IMR-90 (cell line): ENCODE data around the gene MACF1. TPM values are rescaled to one million over a fixed set of nuclear protein-coding genes. Genes with fewer than 3 reads are reported as not detected.

Experiments
- ATAC-seq: fragments of 200-7000 bp; cut with Tn5 transposase; 2 replicates; pipeline ENCODE4 v1.9.1; 2020; ENCODE audit warnings: low read depth, mild to moderate bottlenecking, moderate library complexity
- BruUV-seq: library from RNA; stranded (reverse); fragments of 400-500 nt; replicated peaks from 2 replicates; lab custom pipeline; 2021; lab: Mats Ljungman, UMichigan
- CTCF ChIA-PET: fragments of 300-600 bp; formaldehyde crosslinking; extraction: SDS; loops from one replicate; lab custom pipeline; 2021; ENCODE audit warnings: antibody characterized with exemption; lab: Yijun Ruan, JAX
- POLR2A ChIA-PET: fragments of 300-600 bp; sonication (Branson Sonifier 250); formaldehyde crosslinking; loops from one replicate; lab custom pipeline; 2022; ENCODE audit warnings: antibody characterized with exemption; ENCODE audit not compliant: unreplicated experiment; lab: Charles Lee
- DNase-seq: peaks from one replicate; pipeline ENCODE4 v3.0.0; 2013
- H2AFZ ChIP-seq: replicated peaks from 2 replicates; pipeline ENCODE3; 2013; ENCODE audit warnings: low read length, mild to moderate bottlenecking; ENCODE audit not compliant: poor library complexity
- H2AK5ac ChIP-seq: 2 replicates; pipeline ENCODE4 v1.6.1; 2013; ENCODE audit warnings: low read depth, low read length, inconsistent platforms
- H2AK9ac ChIP-seq: replicated peaks from 2 replicates; pipeline ENCODE3; 2013; ENCODE audit warnings: mild to moderate bottlenecking, low read depth, low read length, moderate library complexity; ENCODE audit not compliant: poor library complexity
- H2BK120ac ChIP-seq: 2 replicates; pipeline ENCODE4 v1.6.1; 2013; ENCODE audit warnings: low read depth, low read length, inconsistent platforms
- H2BK15ac ChIP-seq: 3 replicates; pipeline ENCODE4 v1.6.1; 2013; ENCODE audit warnings: low read depth, low read length, inconsistent platforms
- H2BK20ac ChIP-seq: 2 replicates; pipeline ENCODE4 v1.6.1; 2013; ENCODE audit warnings: low read depth, mild to moderate bottlenecking, inconsistent platforms, low read length, moderate library complexity
- H2BK5ac ChIP-seq: 2 replicates; pipeline ENCODE4 v1.6.1; 2013; ENCODE audit warnings: mild to moderate bottlenecking, low read depth, low read length, inconsistent platforms; ENCODE audit not compliant: poor library complexity, severe bottlenecking
- H3K14ac ChIP-seq: replicated peaks from 2 replicates; pipeline ENCODE4 v1.6.1; 2013; ENCODE audit warnings: low read depth, low read length, inconsistent platforms
- H3K18ac ChIP-seq: 2 replicates; pipeline ENCODE4 v1.6.1; 2013; ENCODE audit warnings: low read depth, low read length, control low read depth
- H3K23ac ChIP-seq: 2 replicates; pipeline ENCODE4 v1.6.1; 2013; ENCODE audit warnings: low read depth, low read length, inconsistent platforms
- H3K27ac ChIP-seq: 2 replicates; pipeline ENCODE4 v1.5.1; 2013; ENCODE audit warnings: mild to moderate bottlenecking, control low read depth, low read length; ENCODE audit not compliant: insufficient read depth
- H3K27me3 ChIP-seq: 2 replicates; pipeline ENCODE4 v1.6.1; 2013; ENCODE audit warnings: low read length; ENCODE audit not compliant: control insufficient read depth, insufficient read depth
- H3K36me3 ChIP-seq: 2 replicates; pipeline ENCODE4 v1.6.1; 2013; ENCODE audit warnings: low read length, mixed read lengths; ENCODE audit not compliant: control insufficient read depth, insufficient read depth
- H3K4ac ChIP-seq: 2 replicates; pipeline ENCODE4 v1.6.1; 2013; ENCODE audit warnings: low read depth, low read length, inconsistent platforms
- H3K4me1 ChIP-seq: 2 replicates; pipeline ENCODE4 v1.6.1; 2013; ENCODE audit warnings: low read length, mixed read lengths; ENCODE audit not compliant: control insufficient read depth, insufficient read depth
- H3K4me2 ChIP-seq: 2 replicates; pipeline ENCODE4 v1.6.1; 2013; ENCODE audit warnings: low read depth, mild to moderate bottlenecking, control low read depth, low read length, moderate library complexity
- H3K4me3 ChIP-seq: 2 replicates; pipeline ENCODE4 v1.5.1; 2013; ENCODE audit warnings: low read depth, mild to moderate bottlenecking, control low read depth, low read length, moderate library complexity; ENCODE audit not compliant: insufficient read depth
- H3K56ac ChIP-seq: 2 replicates; pipeline ENCODE4 v1.6.1; 2013; ENCODE audit warnings: low read length, inconsistent platforms; ENCODE audit not compliant: insufficient read depth; ENCODE audit errors: extremely low read depth
- H3K79me1 ChIP-seq, 2 experiments: 2 replicates each; pipeline ENCODE4 v1.6.1; 2013; ENCODE audit warnings: low read length in 2 of 2, inconsistent platforms in 1 of 2, low read depth in 1 of 2
- H3K9ac ChIP-seq: 2 replicates; pipeline ENCODE4 v1.6.1; 2013; ENCODE audit warnings: low read depth, low read length, control low read depth
- H3K9me1 ChIP-seq: 2 replicates; pipeline ENCODE4 v1.6.1; 2013; ENCODE audit warnings: low read length, inconsistent platforms; ENCODE audit not compliant: insufficient read depth
- H3K9me3 ChIP-seq: 2 replicates; pipeline ENCODE4 v1.6.1; 2013; ENCODE audit warnings: low read length; ENCODE audit not compliant: control insufficient read depth, insufficient read depth
- H4K20me1 ChIP-seq: 2 replicates; pipeline ENCODE4 v1.6.1; 2013; ENCODE audit warnings: low read length, inconsistent platforms; ENCODE audit not compliant: insufficient read depth
- H4K5ac ChIP-seq: 2 replicates; pipeline ENCODE4 v1.6.1; 2013; ENCODE audit warnings: mild to moderate bottlenecking, low read depth, low read length, control low read depth
- H4K8ac ChIP-seq, 2 experiments: 2 replicates each; pipeline ENCODE4 v1.6.1; 2013; ENCODE audit warnings: low read depth in 2 of 2, low read length in 2 of 2, control low read depth in 1 of 2, inconsistent platforms in 1 of 2
- H4K91ac ChIP-seq: 2 replicates; pipeline ENCODE4 v1.6.1; 2013; ENCODE audit warnings: low read depth, low read length, inconsistent platforms; ENCODE audit not compliant: insufficient read depth
- BHLHE40 ChIP-seq: fragments of 150-350 bp; IDR thresholded peaks from 2 replicates; pipeline ENCODE4 v1.6.1; 2016; ENCODE audit warnings: mild to moderate bottlenecking, low read depth, low read length
- CEBPB ChIP-seq: IDR thresholded peaks from 2 replicates; pipeline ENCODE4 v1.6.1; 2012; ENCODE audit warnings: low read depth, low read length, improper control_type of control experiment
- CHD1 ChIP-seq: IDR thresholded peaks from 2 replicates; pipeline ENCODE4 v1.6.1; 2012; ENCODE audit warnings: low read depth, low read length, improper control_type of control experiment
- FOS ChIP-seq: fragments of 150-350 bp; IDR thresholded peaks from 2 replicates; pipeline ENCODE4 v1.6.1; 2016; ENCODE audit warnings: low read depth, low read length
- MAFK ChIP-seq: IDR thresholded peaks from 2 replicates; pipeline ENCODE4 v1.6.1; 2012; ENCODE audit warnings: low read depth, low read length, improper control_type of control experiment
- NFE2L2 ChIP-seq: fragments of 150-350 bp; IDR thresholded peaks from 2 replicates; pipeline ENCODE4 v1.6.1; 2016; ENCODE audit warnings: low read depth, mild to moderate bottlenecking, low read length
- POLR2A ChIP-seq: IDR thresholded peaks from 2 replicates; pipeline ENCODE4 v1.6.1; 2012; ENCODE audit warnings: mild to moderate bottlenecking, low read depth, low read length
- RAD21 ChIP-seq: IDR thresholded peaks from 2 replicates; pipeline ENCODE4 v1.6.1; 2012; ENCODE audit warnings: low read length, improper control_type of control experiment
- RFX5 ChIP-seq: IDR thresholded peaks from 2 replicates; pipeline ENCODE4 v1.8.0; 2012; ENCODE audit warnings: low read depth, mild to moderate bottlenecking, low read length, moderate library complexity
- SMC3 ChIP-seq: fragments of 150-350 bp; IDR thresholded peaks from 2 replicates; pipeline ENCODE4 v1.6.1; 2016; ENCODE audit warnings: low read depth, mild to moderate bottlenecking, antibody characterized with exemption, low read length, moderate library complexity
- WGBS, 2 experiments: methylation state at CpG; one replicate each; pipeline versions ENCODE4 v1.1.5 to v1.1.7; 2013; ENCODE audit warnings: missing lambda C conversion rate in 2 of 2; ENCODE audit not compliant: insufficient read length in 1 of 2; ENCODE audit errors: extremely low coverage in 2 of 2; 5-methylcytosine and 5-hydroxymethylcytosine counted together
- dilution Hi-C: fragments of 300-500 bp; cut with HindIII; formaldehyde crosslinking; loops from one replicate; pipeline ENCODE4 v1.14.3; 2018; ENCODE audit warnings: low sequenced_read_pairs; ENCODE audit not compliant: unreplicated experiment
- in situ Hi-C: fragments of 300-500 bp; cut with MboI; formaldehyde crosslinking; loops from 3 replicates; pipeline ENCODE4 v1.14.3; 2019; ENCODE audit warnings: low sequenced_read_pairs, inconsistent platforms, mixed read lengths
- intact Hi-C: fragments of 100-400 bp; cut with micrococcal nuclease; formaldehyde crosslinking; loops from 2 replicates; pipeline ENCODE4 v1.10.0; 2022
- polyA plus RNA-seq, 3 experiments: library from polyadenylated mRNA; depleted of rRNA; stranded (reverse); fragments of >200 nt; gene quantifications; 2 replicates each; pipeline ENCODE4 v1.2.3, GENCODE V29; 2012; ENCODE audit warnings: low replicate concordance in 1 of 3
- total RNA-seq: library from RNA; depleted of rRNA; stranded (reverse); fragments of >200 nt; gene quantifications from 2 replicates; pipeline ENCODE4 v1.2.3, GENCODE V29; 2012
- TF ChIP-seq, protein P1 (sequence below): conservative IDR thresholded peaks from 2 replicates; pipeline ENCODE4 v1.5.1; 2012; ENCODE audit warnings: mild to moderate bottlenecking, low read depth, low read length, improper control_type of control experiment
- TF ChIP-seq, protein P2 (sequence below): fragments of 150-350 bp; IDR thresholded peaks from 2 replicates; pipeline ENCODE4 v1.6.1; 2016; ENCODE audit warnings: low read depth, mild to moderate bottlenecking, low read length, moderate library complexity, borderline replicate concordance

Gene MACF1
- total and polyA plus RNA-seq, 2 of the 4 experiments (the other 2 are of a cell fraction): 67.6 to 369 TPM

DNA sequence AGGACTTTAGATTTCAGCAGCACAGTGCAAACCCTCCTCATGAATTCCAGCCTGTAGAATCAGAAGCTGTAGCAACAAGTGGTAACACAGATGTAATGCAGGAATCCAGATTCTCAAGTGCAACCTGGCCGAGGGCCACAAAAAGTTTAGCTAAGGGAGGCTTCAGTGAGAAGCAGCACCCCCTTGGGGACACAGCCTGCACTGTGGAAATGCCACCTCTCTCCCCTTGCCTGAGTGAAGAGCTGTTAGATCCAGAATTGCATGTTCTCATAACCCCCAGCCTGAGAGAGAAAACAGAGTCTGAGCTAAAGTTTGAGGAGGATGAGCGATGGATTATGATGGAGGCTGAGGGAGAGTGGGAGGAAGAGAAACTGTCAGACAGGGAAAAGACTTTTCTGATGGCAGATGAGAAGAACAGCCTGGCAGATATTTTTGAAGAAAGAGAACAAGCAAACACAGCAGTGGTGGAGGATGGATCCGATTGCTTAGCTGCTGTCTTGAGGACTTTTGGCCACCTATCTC is 206.5 kb downstream of the MACF1 start (continued):
- peak; percentile 78 for TF ChIP-seq CEBPB
- no peak for TF ChIP-seq CHD1

DNA sequence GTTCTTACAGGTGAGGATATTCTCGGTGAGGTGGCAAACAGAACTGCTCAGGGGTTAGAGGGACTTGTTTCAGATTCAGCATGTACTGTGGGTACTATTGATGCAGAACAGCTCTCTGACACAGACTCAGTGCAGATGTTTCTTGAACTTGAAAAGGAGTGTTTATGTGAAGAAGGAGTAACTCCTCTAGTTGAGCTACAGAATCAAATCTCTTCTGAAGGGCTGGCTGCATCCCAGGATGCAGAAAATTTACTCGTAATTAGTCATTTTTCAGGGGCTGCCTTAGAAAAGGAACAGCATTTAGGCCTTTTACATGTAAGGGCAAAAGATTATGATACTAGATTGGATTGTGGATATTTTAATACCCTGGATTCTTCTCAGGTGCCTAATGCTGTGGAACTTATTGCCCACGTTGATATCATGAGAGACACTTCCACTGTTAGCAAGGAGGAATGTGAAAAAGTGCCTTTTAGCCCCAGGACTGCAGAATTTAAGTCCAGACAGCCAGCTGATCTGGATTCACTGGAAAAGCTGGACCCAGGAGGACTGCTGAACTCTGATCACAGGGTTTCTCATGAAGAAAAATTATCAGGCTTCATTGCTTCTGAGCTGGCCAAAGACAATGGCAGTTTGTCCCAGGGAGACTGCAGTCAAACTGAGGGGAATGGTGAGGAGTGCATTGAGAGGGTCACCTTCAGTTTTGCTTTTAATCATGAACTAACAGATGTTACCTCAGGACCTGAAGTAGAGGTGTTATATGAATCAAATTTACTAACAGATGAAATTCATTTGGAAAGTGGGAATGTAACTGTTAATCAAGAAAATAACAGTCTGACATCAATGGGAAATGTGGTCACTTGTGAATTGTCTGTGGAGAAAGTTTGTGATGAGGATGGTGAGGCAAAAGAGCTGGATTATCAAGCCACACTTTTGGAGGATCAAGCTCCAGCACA is 207.3 kb downstream of the MACF1 start:
- Histone ChIP-seq H3K4ac (peak overlapping the region; percentile 70), H3K4me2 (peak overlapping the region; percentile 89), H4K91ac (no peak overlapping the region), H4K20me1 (peaks cover 66% of the 10 kb centered on the region), H2AFZ (no peak overlapping the region), H2BK15ac (no peak overlapping the region), H4K5ac (no peak overlapping the region), H3K36me3 (peaks cover 19% of the 10 kb centered on the region), H3K9me3 (no peaks in the 10 kb centered on the region), H3K23ac (peak overlapping the region; percentile 71; the same call in 1 of the 2 replicates), H2AK5ac (peak overlapping the region; percentile 51; the same call in 1 of the 2 replicates), H2BK5ac (peak overlapping the region; percentile 60), H3K18ac (no peak overlapping the region), H4K8ac (no peak overlapping the region), H2BK20ac (no peak overlapping the region), H2AK9ac (peak overlapping the region; percentile 51), H3K4me1 (peaks cover 38% of the 10 kb centered on the region), H3K27me3 (no peaks in the 10 kb centered on the region), H3K9me1 (peaks cover 3% of the 10 kb centered on the region; the same call in 1 of the 2 replicates), H3K79me1 (peaks cover 20 to 76% of the 10 kb centered on the region in 2 experiments; a peak in 3 of 4 replicates), H3K27ac (peak overlapping the region; percentile 50), H2BK120ac (no peak overlapping the region), H3K4me3 (peak overlapping the region; percentile 32), H3K56ac (no peak overlapping the region), H3K9ac (peak overlapping the region; percentile 35; the same call in 1 of the 2 replicates), H3K14ac (peak overlapping the region; percentile 76)
- DNase-seq: peak; percentile 71
- TSS peak; percentile 21 for BruUV-seq
- WGBS, 2 experiments: no CpG with 5 or more reads among the region's 3 CpGs
- in situ Hi-C loops: no loop called here
- TF ChIP-seq NFE2L2 (no peak), RFX5 (no peak), CHD1 (no peak), RAD21 (no peak), SMC3 (no peak), MAFK (no peak), FOS (no peak), BHLHE40 (no peak), POLR2A (no peak)
- TF ChIP-seq, protein P1, sequence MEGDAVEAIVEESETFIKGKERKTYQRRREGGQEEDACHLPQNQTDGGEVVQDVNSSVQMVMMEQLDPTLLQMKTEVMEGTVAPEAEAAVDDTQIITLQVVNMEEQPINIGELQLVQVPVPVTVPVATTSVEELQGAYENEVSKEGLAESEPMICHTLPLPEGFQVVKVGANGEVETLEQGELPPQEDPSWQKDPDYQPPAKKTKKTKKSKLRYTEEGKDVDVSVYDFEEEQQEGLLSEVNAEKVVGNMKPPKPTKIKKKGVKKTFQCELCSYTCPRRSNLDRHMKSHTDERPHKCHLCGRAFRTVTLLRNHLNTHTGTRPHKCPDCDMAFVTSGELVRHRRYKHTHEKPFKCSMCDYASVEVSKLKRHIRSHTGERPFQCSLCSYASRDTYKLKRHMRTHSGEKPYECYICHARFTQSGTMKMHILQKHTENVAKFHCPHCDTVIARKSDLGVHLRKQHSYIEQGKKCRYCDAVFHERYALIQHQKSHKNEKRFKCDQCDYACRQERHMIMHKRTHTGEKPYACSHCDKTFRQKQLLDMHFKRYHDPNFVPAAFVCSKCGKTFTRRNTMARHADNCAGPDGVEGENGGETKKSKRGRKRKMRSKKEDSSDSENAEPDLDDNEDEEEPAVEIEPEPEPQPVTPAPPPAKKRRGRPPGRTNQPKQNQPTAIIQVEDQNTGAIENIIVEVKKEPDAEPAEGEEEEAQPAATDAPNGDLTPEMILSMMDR: no peak
- TF ChIP-seq, protein P2, sequence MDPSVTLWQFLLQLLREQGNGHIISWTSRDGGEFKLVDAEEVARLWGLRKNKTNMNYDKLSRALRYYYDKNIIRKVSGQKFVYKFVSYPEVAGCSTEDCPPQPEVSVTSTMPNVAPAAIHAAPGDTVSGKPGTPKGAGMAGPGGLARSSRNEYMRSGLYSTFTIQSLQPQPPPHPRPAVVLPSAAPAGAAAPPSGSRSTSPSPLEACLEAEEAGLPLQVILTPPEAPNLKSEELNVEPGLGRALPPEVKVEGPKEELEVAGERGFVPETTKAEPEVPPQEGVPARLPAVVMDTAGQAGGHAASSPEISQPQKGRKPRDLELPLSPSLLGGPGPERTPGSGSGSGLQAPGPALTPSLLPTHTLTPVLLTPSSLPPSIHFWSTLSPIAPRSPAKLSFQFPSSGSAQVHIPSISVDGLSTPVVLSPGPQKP: no peak
- CTCF ChIA-PET: interaction anchor here (0.5 to 4.3 kb wide), 26 partner anchors 8 to 313 kb away, joined by 3 to 32 read pairs (median 5); partner anchors contain the start of gene MACF1
- POLR2A ChIA-PET: interaction anchor here (0.5 to 1.2 kb wide), 2 partner anchors 13 to 304 kb away, joined by 3 to 4 read pairs; no protein-coding TSS in a partner anchor
- no peak for ATAC-seq
- intact Hi-C loops: loop anchor here (1.0 to 5.0 kb wide), 4 partner anchors 17 to 305 kb away; no protein-coding TSS in a partner anchor
- dilution Hi-C loops: no loop called here
